ENCODE results near the gene POU2AF1.

The POU2AF1 gene

GRCh38 chr11:111330234-111330893 is 48.7 kb downstream of the POU2AF1 start:
- Histone ChIP-seq H3K9me3 (replicated peaks; ENCODE audit: insufficient read depth, low read length) (no peaks in the 10 kb centered on the region), H3K79me2 (ENCODE audit: low read length) (no peaks in the 10 kb centered on the region), H3K4me2 (ENCODE audit: low read depth, low read length) (no peak overlapping the region), H4K20me1 (ENCODE audit: insufficient read depth, low read length) (no peaks in the 10 kb centered on the region), H3F3A (ENCODE audit: insufficient read depth, low read length) (no peaks in the 10 kb centered on the region), H3K9ac (ENCODE audit: low read length) (no peak overlapping the region), H3K4me3 (ENCODE audit: low read length) (no peak overlapping the region), H3K9me2 (replicated peaks; ENCODE audit: insufficient read depth, low read length) (no peaks in the 10 kb centered on the region), H2AFZ (ENCODE audit: low read length) (no peak overlapping the region), H3K27me3 (replicated peaks; ENCODE audit: insufficient read depth, low read length) (no peaks in the 10 kb centered on the region), H3K36me3 (replicated peaks; ENCODE audit: insufficient read depth, low read length) (no peaks in the 10 kb centered on the region), H3K4me1 (ENCODE audit: low read length) (no peaks in the 10 kb centered on the region), H3K27ac (ENCODE audit: low read length) (no peak overlapping the region)
- no peak for DNase-seq
- TF ChIP-seq CTCF (IDR thresholded peaks at IDR 0.05; ENCODE audit: low read length), result no peak
- no peak for TF ChIP-seq EZH2phosphoT487 (IDR thresholded peaks at IDR 0.05; ENCODE audit: low read length)
- TF ChIP-seq EZH2 (optimal IDR thresholded peaks at IDR 0.05; ENCODE audit: low read depth, low read length), result no peak

GRCh38 chr11:111329306-111330204 is 49.5 kb downstream of the POU2AF1 start:
- Histone ChIP-seq H3K9me3 (replicated peaks; ENCODE audit: insufficient read depth, low read length) (no peaks in the 10 kb centered on the region), H3K4me1 (ENCODE audit: low read length) (no peaks in the 10 kb centered on the region), H3F3A (ENCODE audit: insufficient read depth, low read length) (no peaks in the 10 kb centered on the region), H3K4me2 (ENCODE audit: low read depth, low read length) (no peak overlapping the region), H3K36me3 (replicated peaks; ENCODE audit: insufficient read depth, low read length) (no peaks in the 10 kb centered on the region), H3K4me3 (ENCODE audit: low read length) (no peak overlapping the region), H3K9ac (ENCODE audit: low read length) (no peak overlapping the region), H2AFZ (ENCODE audit: low read length) (no peak overlapping the region), H4K20me1 (ENCODE audit: insufficient read depth, low read length) (no peaks in the 10 kb centered on the region), H3K79me2 (ENCODE audit: low read length) (no peaks in the 10 kb centered on the region), H3K27me3 (replicated peaks; ENCODE audit: insufficient read depth, low read length) (no peaks in the 10 kb centered on the region), H3K27ac (ENCODE audit: low read length) (no peak overlapping the region), H3K9me2 (replicated peaks; ENCODE audit: insufficient read depth, low read length) (no peaks in the 10 kb centered on the region)
- TF ChIP-seq CTCF (IDR thresholded peaks at IDR 0.05; ENCODE audit: low read length) (no peak), EZH2phosphoT487 (IDR thresholded peaks at IDR 0.05; ENCODE audit: low read length) (no peak), EZH2 (optimal IDR thresholded peaks at IDR 0.05; ENCODE audit: low read depth, low read length) (no peak)
- no peak for DNase-seq

GRCh38 chr11:111327908-111328624 is 51.0 kb downstream of the POU2AF1 start:
- no peak for DNase-seq

More at GRCh38 chr11:111327908-111328624, 51.0 kb downstream of the POU2AF1 start:
- Histone ChIP-seq H3K79me2 (ENCODE audit: low read length) (no peaks in the 10 kb centered on the region), H3K27me3 (replicated peaks; ENCODE audit: insufficient read depth, low read length) (no peaks in the 10 kb centered on the region), H4K20me1 (ENCODE audit: insufficient read depth, low read length) (no peaks in the 10 kb centered on the region), H3K9ac (ENCODE audit: low read length) (no peak overlapping the region), H3K4me3 (ENCODE audit: low read length) (no peak overlapping the region), H3K9me2 (replicated peaks; ENCODE audit: insufficient read depth, low read length) (no peaks in the 10 kb centered on the region), H3K9me3 (replicated peaks; ENCODE audit: insufficient read depth, low read length) (no peaks in the 10 kb centered on the region), H2AFZ (ENCODE audit: low read length) (no peak overlapping the region), H3K36me3 (replicated peaks; ENCODE audit: insufficient read depth, low read length) (no peaks in the 10 kb centered on the region), H3K4me2 (ENCODE audit: low read depth, low read length) (no peak overlapping the region), H3K27ac (ENCODE audit: low read length) (no peak overlapping the region), H3F3A (ENCODE audit: insufficient read depth, low read length) (no peaks in the 10 kb centered on the region), H3K4me1 (ENCODE audit: low read length) (no peaks in the 10 kb centered on the region)
- TF ChIP-seq EZH2 (optimal IDR thresholded peaks at IDR 0.05; ENCODE audit: low read depth, low read length) (no peak), CTCF (IDR thresholded peaks at IDR 0.05; ENCODE audit: low read length) (no peak), EZH2phosphoT487 (IDR thresholded peaks at IDR 0.05; ENCODE audit: low read length) (no peak)

Measured in MM.1S (cell line).